Motor neuron (in vitro differentiated cells): Measurements from ENCODE around the gene IMPA2. TPM values are rescaled to one million over a fixed set of nuclear protein-coding genes. Genes with fewer than 3 reads are reported as not detected.

Source experiments
- total RNA-seq, 8 experiments: library from RNA; unstranded; fragments of 300-600 nt; gene quantifications; 2 replicates each; pipeline versions ENCODE4 v1.2.3 to v1.2.4, GENCODE V29; 2022

The IMPA2 gene
- total RNA-seq, 8 experiments from 2014 or later: 4.1 to 54.1 (median 16.8) TPM

Other genes starting within 250 kb of the IMPA2 start
- gene CHMP1B, start 130.1 kb upstream of the IMPA2 start, total RNA-seq: 10 to 100 TPM; 27.6 to 57.4 (median 39.1) TPM
- 10 to 100 TPM; 13.9 to 41.3 (median 23.5) TPM for gene MPPE1, start 73.2 kb upstream of the IMPA2 start, total RNA-seq
- under 1 TPM in 5 of 8 experiments, not detected in 3; 0.05 to 0.21 (median 0.14) TPM for gene ANKRD62, start 112.3 kb downstream of the IMPA2 start, total RNA-seq